Mesothelial cell of epicardium (in vitro differentiated cells): ENCODE data around the gene NDUFS1. TPM values are rescaled to one million over a fixed set of nuclear protein-coding genes. Genes with fewer than 3 reads are reported as not detected.

Experiments used
- DNase-seq, 2 experiments: peaks; one replicate each; pipeline ENCODE4 v3.0.0; 2021; ENCODE audit warnings: low spot score in 2 of 2; ENCODE audit not compliant: unreplicated experiment in 2 of 2
- H3K27ac Mint-ChIP-seq: 2 replicates; pipeline ENCODE4 v1.8.0; 2021; ENCODE audit warnings: mixed read lengths
- H3K27me3 Mint-ChIP-seq: 2 replicates; pipeline ENCODE4 v1.8.0; 2021; ENCODE audit warnings: low read depth, mixed read lengths
- H3K36me3 Mint-ChIP-seq: 2 replicates; pipeline ENCODE4 v1.8.0; 2021; ENCODE audit warnings: mixed read lengths
- H3K4me1 Mint-ChIP-seq: 2 replicates; pipeline ENCODE4 v1.8.0; 2021; ENCODE audit warnings: mixed read lengths
- H3K4me3 Mint-ChIP-seq: 2 replicates; pipeline ENCODE4 v1.8.0; 2021; ENCODE audit warnings: mild to moderate bottlenecking, moderate library complexity, mixed read lengths
- H3K9me3 Mint-ChIP-seq: 2 replicates; pipeline ENCODE4 v1.8.0; 2021; ENCODE audit warnings: mixed read lengths
- CTCF ChIP-seq: fragments of 200-600 bp; sonication (generic); IDR thresholded peaks from one replicate; pipeline ENCODE4 v1.5.0; 2021; ENCODE audit warnings: antibody characterized with exemption; ENCODE audit not compliant: unreplicated experiment
- total RNA-seq: library from RNA; stranded (reverse); gene quantifications from 3 replicates; pipeline ENCODE4 v1.2.1, GENCODE V29; 2021

Gene NDUFS1
- total RNA-seq, 1 donor from 2014 or later: 62.5 TPM

DNA sequence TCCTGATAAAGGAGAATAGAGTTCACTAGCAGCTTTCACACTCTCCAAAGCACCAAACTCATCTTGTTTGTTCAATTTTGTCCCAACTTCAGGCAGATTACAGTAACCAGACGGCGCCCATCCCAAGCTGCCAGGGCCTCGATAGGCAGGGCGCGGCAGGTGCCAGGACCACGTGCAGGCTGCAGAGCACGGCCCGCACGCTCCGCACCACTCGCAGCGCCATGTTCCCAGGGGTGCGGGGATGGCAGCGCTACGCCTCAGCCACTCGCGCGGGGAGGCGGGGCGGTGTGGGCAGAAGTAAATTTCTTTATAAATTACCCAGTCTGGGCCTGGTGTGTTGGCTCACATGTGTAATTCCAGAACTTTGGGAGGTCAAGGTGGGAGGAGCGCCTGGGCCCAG is 43.0 kb downstream of the NDUFS1 start:
- Mint-ChIP-seq H3K27ac (no peak overlapping the region), H3K4me3 (no peak overlapping the region), H3K4me1 (no peaks in the 10 kb centered on the region), H3K9me3 (peaks cover 19% of the 10 kb centered on the region), H3K36me3 (peaks cover 42% of the 10 kb centered on the region), H3K27me3 (no peaks in the 10 kb centered on the region)
- no peak for TF ChIP-seq CTCF
- DNase-seq: no peak

DNA sequence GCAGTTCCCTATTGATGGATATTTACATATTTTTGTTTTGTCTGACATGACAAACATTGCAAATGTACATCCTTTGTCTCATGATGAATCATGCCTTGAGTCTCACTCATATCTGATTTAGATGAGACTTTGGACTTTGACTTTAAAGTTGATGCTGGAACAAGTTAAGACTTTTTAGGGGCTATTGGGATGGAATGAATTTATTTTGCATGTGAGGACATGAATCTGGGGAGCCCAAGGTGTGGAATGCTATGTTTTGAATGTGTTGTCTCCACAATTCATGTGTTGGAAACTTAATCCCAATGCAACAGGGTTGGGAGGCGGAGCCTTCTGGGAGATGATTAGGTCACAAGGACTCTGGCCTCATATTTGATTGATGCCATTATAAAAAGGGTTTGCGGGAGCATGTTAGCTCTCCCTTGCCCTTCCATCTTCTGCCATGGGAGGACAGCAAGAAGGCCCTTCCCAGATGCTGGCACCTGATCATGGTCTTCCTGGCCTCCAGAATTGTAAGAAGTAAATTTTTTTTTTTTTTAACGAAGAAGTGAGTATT is 44.1 kb downstream of the NDUFS1 start:
- TF ChIP-seq CTCF: no peak
- no peak overlapping the region for H3K4me3 Mint-ChIP-seq
- DNase-seq: no peak
- no peak overlapping the region for H3K27ac Mint-ChIP-seq
- no peaks in the 10 kb centered on the region for H3K4me1 Mint-ChIP-seq
- no peaks in the 10 kb centered on the region for H3K27me3 Mint-ChIP-seq
- peaks cover 30% of the 10 kb centered on the region for H3K36me3 Mint-ChIP-seq
- peaks cover 7% of the 10 kb centered on the region for H3K9me3 Mint-ChIP-seq

- DNase-seq: no peak
- no peak overlapping the region for H3K27ac Mint-ChIP-seq
- no peaks in the 10 kb centered on the region for H3K4me1 Mint-ChIP-seq
- peaks cover 4% of the 10 kb centered on the region for H3K9me3 Mint-ChIP-seq
- no peak for TF ChIP-seq CTCF
- H3K4me3 Mint-ChIP-seq: no peak overlapping the region
- no peaks in the 10 kb centered on the region for H3K27me3 Mint-ChIP-seq
- peaks cover 22% of the 10 kb centered on the region for H3K36me3 Mint-ChIP-seq
Observed at GRCh38 chr2:206112846-206113547, 46.2 kb downstream of the NDUFS1 start.

DNA sequence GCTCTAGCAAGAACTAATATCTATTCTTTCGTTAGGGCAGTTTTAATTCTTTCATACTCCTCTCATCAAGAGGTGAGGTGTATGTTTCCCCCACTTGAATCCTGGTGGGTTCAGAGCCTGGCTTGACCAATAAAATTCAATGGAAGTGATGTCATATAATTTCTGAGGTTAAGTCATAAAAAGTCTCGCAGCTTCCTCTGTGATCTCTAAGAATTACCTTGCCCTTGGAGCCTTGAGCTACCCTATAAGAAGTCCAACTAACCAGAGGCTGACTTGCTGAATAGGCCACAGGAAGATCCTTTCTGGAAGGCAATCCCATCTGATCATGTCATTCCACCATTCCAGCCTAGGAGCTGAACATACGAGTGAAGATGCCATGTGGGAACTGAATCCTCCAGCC is 47.1 kb downstream of the NDUFS1 start:
- no peak overlapping the region for H3K27ac Mint-ChIP-seq
- DNase-seq: no peak
- no peaks in the 10 kb centered on the region for H3K4me1 Mint-ChIP-seq
- no peak for TF ChIP-seq CTCF
- no peak overlapping the region for H3K4me3 Mint-ChIP-seq
- H3K9me3 Mint-ChIP-seq: peaks cover 4% of the 10 kb centered on the region
- no peaks in the 10 kb centered on the region for H3K27me3 Mint-ChIP-seq
- peaks cover 22% of the 10 kb centered on the region for H3K36me3 Mint-ChIP-seq

DNA sequence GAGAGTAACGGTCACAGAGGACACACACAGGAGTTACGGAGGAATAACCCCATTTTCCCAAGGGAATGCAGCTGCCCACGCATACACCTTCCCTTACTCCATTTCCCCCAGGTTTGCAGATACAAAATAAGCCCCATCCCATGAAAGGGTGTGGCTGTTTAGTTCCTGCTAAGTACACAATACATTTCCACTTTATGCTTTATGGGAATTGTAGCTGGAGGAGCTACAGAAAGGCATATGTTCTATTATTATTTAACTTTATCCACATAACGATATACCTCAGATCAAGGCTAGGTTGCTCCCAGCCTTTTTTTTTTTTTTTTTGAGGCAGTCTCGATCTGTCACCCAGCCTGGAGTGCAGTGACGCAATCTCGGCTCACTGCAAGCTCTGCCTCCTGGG is 50.5 kb downstream of the NDUFS1 start:
- no peaks in the 10 kb centered on the region for H3K27me3 Mint-ChIP-seq
- no peak overlapping the region for H3K4me3 Mint-ChIP-seq
- H3K9me3 Mint-ChIP-seq: peaks cover 4% of the 10 kb centered on the region
- no peaks in the 10 kb centered on the region for H3K4me1 Mint-ChIP-seq
- DNase-seq: no peak
- no peak for TF ChIP-seq CTCF
- H3K27ac Mint-ChIP-seq: no peak overlapping the region
- H3K36me3 Mint-ChIP-seq: peaks cover 12% of the 10 kb centered on the region
